Psoas muscle (tissue), 8 donors: ENCODE measurements around the gene PTPRG. TPM values are rescaled to one million over a fixed set of nuclear protein-coding genes. Genes with fewer than 3 reads are reported as not detected.

Experiments
- ATAC-seq, 4 donors: fragments of 200-7000 bp; cut with Tn5 transposase; one replicate each; pipeline ENCODE4 v1.9.1; 2020; ENCODE audit warnings: moderate library complexity in 3 of 4, mild to moderate bottlenecking in 2 of 4
- DNase-seq, 2 donors: peaks; one replicate each; pipeline ENCODE4 v3.0.0-alpha.2; 2020
- H3K27ac ChIP-seq: fragments of 200-600 bp; one replicate; pipeline ENCODE4 v1.8.0; 2022
- H3K27me3 ChIP-seq, 3 donors: fragments of 200-600 bp in 1 of 3; one replicate each; pipeline versions ENCODE4 v1.6.1 to v1.8.0; 2013 to 2022; ENCODE audit warnings: low read length in 2 of 3, mild to moderate bottlenecking in 2 of 3, moderate library complexity in 1 of 3; ENCODE audit not compliant: insufficient read depth in 3 of 3
- H3K36me3 ChIP-seq, 2 donors: fragments of 200-600 bp in 1 of 2; one replicate each; pipeline versions ENCODE4 v1.6.1 to v1.8.0; 2013 to 2022; ENCODE audit warnings: low read depth in 1 of 2, mild to moderate bottlenecking in 1 of 2, moderate library complexity in 1 of 2; ENCODE audit not compliant: insufficient read depth in 1 of 2
- H3K4me1 ChIP-seq: fragments of 200-600 bp; one replicate; pipeline ENCODE4 v1.8.0; 2022
- H3K4me3 ChIP-seq: fragments of 200-600 bp; one replicate; pipeline ENCODE4 v1.8.0; 2022; ENCODE audit warnings: mild to moderate bottlenecking
- H3K9me3 ChIP-seq: fragments of 200-600 bp; one replicate; pipeline ENCODE4 v1.8.0; 2022
- CTCF ChIP-seq: fragments of 200-600 bp; IDR thresholded peaks from one replicate; pipeline ENCODE4 v1.8.0; 2022; ENCODE audit warnings: antibody characterized with exemption
- WGBS, 3 donors: extraction: QIAGEN DNeasy Blood & Tissue Kit; methylation state at CpG; one replicate each; pipeline versions ENCODE4 v1.1.6 to v1.1.7; 2013; 5-methylcytosine and 5-hydroxymethylcytosine counted together
- intact Hi-C, 2 donors: fragments of 100-400 bp; cut with DNase I; formaldehyde crosslinking; loops; one replicate each; pipeline versions ENCODE4 v1.11.0 to v1.14.2; 2022
- polyA plus RNA-seq, 3 donors: library from polyadenylated mRNA; stranded (reverse); fragments of 200-250 nt; gene quantifications; one replicate each; pipeline ENCODE4 v1.2.3, GENCODE V29; 2013
- total RNA-seq, 4 donors: library from RNA; stranded (reverse); fragmentation: NEBNext Ultra II Directional in 2 of 4; extraction: Animal tissue kit (Norgen Biotek cat#: 25700) in 2 of 4; gene quantifications; one replicate each; pipeline versions ENCODE4 v1.2.1 to v1.2.4, GENCODE V29; 2021 to 2023
- donor health status: healthy with polysubstance abuse.
- donor health status: DM: no; HTN: no; CAD: no; lungs with moderate emphysema.
- donor health status: Bipolar disorder and iron deficiency.
- donor health status: healthy.
- donor health status: DM: yes; HTN: yes; CAD: no.
- donor health status: DM: no; HTN: no; CAD: no.
- donor health status: DM: no; HTN: no; CAD: no.
- donor health status: DM: yes; HTN: yes; CAD: no.

PTPRG gene
- total and polyA plus RNA-seq, 7 donors = 4.5 to 29.5 (median 12.6) TPM

- H3K9me3 ChIP-seq = no peaks in the 10 kb centered on the region
- WGBS, 3 donors = 90 to 95% (median 90%) methylated on average over 8 of the region's 8 CpGs
- H3K36me3 ChIP-seq = no peaks in the 10 kb centered on the region
- no peak overlapping the region for H3K27ac ChIP-seq
- no peak overlapping the region for H3K4me3 ChIP-seq
- DNase-seq (no peak), ATAC-seq (no peak)
- no peak for TF ChIP-seq CTCF
- H3K27me3 ChIP-seq = no peaks in the 10 kb centered on the region
- intact Hi-C loops = no loop called here
- H3K4me1 ChIP-seq = no peaks in the 10 kb centered on the region
Measured at GRCh38 chr3:61964566-61964965, 403.2 kb downstream of the PTPRG start.

- Histone ChIP-seq H3K9me3 (no peaks in the 10 kb centered on the region), H3K36me3 (no peaks in the 10 kb centered on the region), H3K4me3 (no peak overlapping the region), H3K4me1 (no peaks in the 10 kb centered on the region), H3K27me3 (no peaks in the 10 kb centered on the region), H3K27ac (no peak overlapping the region)
- intact Hi-C loops = no loop called here
- WGBS, 3 donors = 86 to 97% (median 87%) methylated on average over 2 of the region's 2 CpGs
- no peak for TF ChIP-seq CTCF
- ATAC-seq (no peak), DNase-seq (no peak)
Measured at GRCh38 chr3:61965770-61966131, 404.4 kb downstream of the PTPRG start.

- no peak overlapping the region for H3K4me3 ChIP-seq
- H3K27me3 ChIP-seq = no peaks in the 10 kb centered on the region
- no peaks in the 10 kb centered on the region for H3K9me3 ChIP-seq
- no peak overlapping the region for H3K27ac ChIP-seq
- ATAC-seq = no peak
- no peaks in the 10 kb centered on the region for H3K4me1 ChIP-seq
- 65 to 100% (median 75%) methylated on average over 2 of the region's 2 CpGs for WGBS, 3 donors
- no peaks in the 10 kb centered on the region for H3K36me3 ChIP-seq
- intact Hi-C loops = no loop called here
- no peak for TF ChIP-seq CTCF
- no peak for DNase-seq
Measured at GRCh38 chr3:61966200-61966599, 404.8 kb downstream of the PTPRG start.

- no peak for ATAC-seq
- Histone ChIP-seq H3K27me3 (no peaks in the 10 kb centered on the region), H3K36me3 (no peaks in the 10 kb centered on the region), H3K4me1 (no peaks in the 10 kb centered on the region), H3K4me3 (no peak overlapping the region), H3K27ac (no peak overlapping the region), H3K9me3 (no peaks in the 10 kb centered on the region)
- no peak for TF ChIP-seq CTCF
- 91 to 95% (median 94%) methylated on average over 2 of the region's 2 CpGs for WGBS, 3 donors
- intact Hi-C loops = no loop called here
- DNase-seq = no peak
Measured at GRCh38 chr3:61967019-61967418, 405.6 kb downstream of the PTPRG start.

- TF ChIP-seq CTCF = no peak
- DNase-seq = no peak
- Histone ChIP-seq H3K27me3 (no peaks in the 10 kb centered on the region), H3K4me3 (no peak overlapping the region), H3K9me3 (no peaks in the 10 kb centered on the region), H3K36me3 (no peaks in the 10 kb centered on the region), H3K27ac (no peak overlapping the region), H3K4me1 (no peaks in the 10 kb centered on the region)
- intact Hi-C loops = no loop called here
- 68 to 96% (median 72%) methylated on average over 2 of the region's 2 CpGs for WGBS, 3 donors
- no peak for ATAC-seq
Measured at GRCh38 chr3:61967937-61968336, 406.6 kb downstream of the PTPRG start.
